SU-DHL-6 (cell line): ENCODE measurements around the gene ADAMTS17.

Experiments
- EZH2phosphoT487 ChIP-seq: fragments of 200-600 bp; sonication (generic), shearing (Covaris generic); conservative IDR thresholded peaks from 2 replicates; pipeline ENCODE4 v1.6.1; 2018; ENCODE audit warnings: mild to moderate bottlenecking, antibody characterized with exemption, low read length, moderate library complexity, mixed read lengths
- TF ChIP-seq, protein P1 (sequence below): fragments of 200-600 bp; sonication (generic); IDR thresholded peaks from one replicate; pipeline ENCODE4 v1.5.1; 2017; ENCODE audit warnings: antibody characterized with exemption, mild to moderate bottlenecking, low read length, moderate library complexity; ENCODE audit not compliant: insufficient read depth, poor library complexity, severe bottlenecking

DNA sequence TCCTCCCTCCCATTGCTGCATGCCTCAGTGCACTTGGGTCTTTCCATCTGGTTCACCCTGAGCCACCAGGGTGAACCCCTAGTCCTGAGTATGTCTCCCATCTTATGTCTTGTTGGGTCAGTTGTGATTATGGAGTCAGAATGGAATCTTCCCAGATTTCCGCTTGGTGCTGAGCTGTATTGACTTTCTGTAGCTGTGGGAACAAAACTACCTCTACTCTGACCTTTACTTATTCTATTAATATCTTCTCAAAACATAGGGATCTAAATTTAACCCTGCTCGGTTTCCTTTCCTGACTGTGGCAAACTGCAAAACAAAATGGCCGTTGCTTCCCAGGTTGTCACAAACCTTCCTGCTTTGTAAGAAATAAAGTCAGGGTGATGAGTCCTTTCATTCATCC, 312.7 kb downstream of the ADAMTS17 start:
- TF ChIP-seq, protein P1, sequence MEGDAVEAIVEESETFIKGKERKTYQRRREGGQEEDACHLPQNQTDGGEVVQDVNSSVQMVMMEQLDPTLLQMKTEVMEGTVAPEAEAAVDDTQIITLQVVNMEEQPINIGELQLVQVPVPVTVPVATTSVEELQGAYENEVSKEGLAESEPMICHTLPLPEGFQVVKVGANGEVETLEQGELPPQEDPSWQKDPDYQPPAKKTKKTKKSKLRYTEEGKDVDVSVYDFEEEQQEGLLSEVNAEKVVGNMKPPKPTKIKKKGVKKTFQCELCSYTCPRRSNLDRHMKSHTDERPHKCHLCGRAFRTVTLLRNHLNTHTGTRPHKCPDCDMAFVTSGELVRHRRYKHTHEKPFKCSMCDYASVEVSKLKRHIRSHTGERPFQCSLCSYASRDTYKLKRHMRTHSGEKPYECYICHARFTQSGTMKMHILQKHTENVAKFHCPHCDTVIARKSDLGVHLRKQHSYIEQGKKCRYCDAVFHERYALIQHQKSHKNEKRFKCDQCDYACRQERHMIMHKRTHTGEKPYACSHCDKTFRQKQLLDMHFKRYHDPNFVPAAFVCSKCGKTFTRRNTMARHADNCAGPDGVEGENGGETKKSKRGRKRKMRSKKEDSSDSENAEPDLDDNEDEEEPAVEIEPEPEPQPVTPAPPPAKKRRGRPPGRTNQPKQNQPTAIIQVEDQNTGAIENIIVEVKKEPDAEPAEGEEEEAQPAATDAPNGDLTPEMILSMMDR, result no peak
- TF ChIP-seq EZH2phosphoT487, result no peak
